DOHH2 (cell line): Measurements from ENCODE around the gene STK32C.

Source experiments
- H3F3A ChIP-seq: fragments of 200-600 bp; sonication (generic), shearing (Covaris generic); 2 replicates; pipeline ENCODE4 v1.6.0; 2016; ENCODE audit warnings: antibody characterized with exemption, mild to moderate bottlenecking; ENCODE audit not compliant: control insufficient read depth, insufficient read depth
- H3K27ac ChIP-seq: fragments of 200-600 bp; sonication (generic); 2 replicates; pipeline ENCODE4 v1.5.1; 2014; ENCODE audit warnings: low read depth, mild to moderate bottlenecking, low read length, moderate library complexity
- H3K27me3 ChIP-seq: fragments of 200-600 bp; sonication (generic); 2 replicates; pipeline ENCODE4 v1.6.1; 2014; ENCODE audit warnings: mild to moderate bottlenecking, low read length, mixed read lengths; ENCODE audit not compliant: control insufficient read depth
- H3K36me3 ChIP-seq: fragments of 200-600 bp; sonication (generic); 2 replicates; pipeline ENCODE4 v1.6.1; 2014; ENCODE audit warnings: mild to moderate bottlenecking, low read length, moderate library complexity, mixed read lengths; ENCODE audit not compliant: control insufficient read depth
- H3K4me1 ChIP-seq: fragments of 200-600 bp; sonication (generic); 2 replicates; pipeline ENCODE4 v1.6.1; 2014; ENCODE audit warnings: mild to moderate bottlenecking, low read length, mixed read lengths; ENCODE audit not compliant: control insufficient read depth
- H3K4me2 ChIP-seq: fragments of 200-600 bp; sonication (generic); 2 replicates; pipeline ENCODE4 v1.6.0; 2014; ENCODE audit warnings: mild to moderate bottlenecking, low read length, moderate library complexity
- H3K4me3 ChIP-seq: fragments of 200-600 bp; sonication (generic); 2 replicates; pipeline ENCODE4 v1.5.1; 2014; ENCODE audit warnings: mild to moderate bottlenecking, low read length, mixed read lengths
- H3K79me2 ChIP-seq: fragments of 200-600 bp; sonication (generic); 2 replicates; pipeline ENCODE4 v1.6.1; 2014; ENCODE audit warnings: mild to moderate bottlenecking, low read length, mixed read lengths; ENCODE audit not compliant: control insufficient read depth
- H3K9me2 ChIP-seq: fragments of 200-600 bp; sonication (generic); replicated peaks from 2 replicates; pipeline ENCODE4 v1.6.1; 2014; ENCODE audit warnings: mild to moderate bottlenecking, low read length, mixed read lengths; ENCODE audit not compliant: control insufficient read depth
- H3K9me3 ChIP-seq: fragments of 200-600 bp; sonication (generic); 2 replicates; pipeline ENCODE4 v1.6.1; 2014; ENCODE audit warnings: antibody characterized with exemption, low read length, mixed read lengths; ENCODE audit not compliant: control insufficient read depth, insufficient read depth
- H4K20me1 ChIP-seq: fragments of 200-600 bp; sonication (generic); 2 replicates; pipeline ENCODE4 v1.6.0; 2014; ENCODE audit warnings: low read depth, mild to moderate bottlenecking, antibody characterized with exemption, low read length, moderate library complexity; ENCODE audit not compliant: control insufficient read depth, insufficient read depth
- CTCF ChIP-seq: fragments of 200-600 bp; sonication (generic); IDR thresholded peaks from one replicate; pipeline ENCODE4 v1.5.1; 2014; ENCODE audit warnings: antibody characterized with exemption, mild to moderate bottlenecking, low read depth, low read length; ENCODE audit not compliant: poor library complexity, severe bottlenecking
- EZH2phosphoT487 ChIP-seq: fragments of 200-600 bp; sonication (generic); IDR thresholded peaks from 2 replicates; pipeline ENCODE4 v1.6.1; 2017; ENCODE audit warnings: borderline replicate concordance, mild to moderate bottlenecking, antibody characterized with exemption, low read length, moderate library complexity, mixed read lengths

The STK32C gene

GRCh38 chr10:132158823-132159222, 148.9 kb downstream of the STK32C start:
- Histone ChIP-seq H4K20me1 (no peaks in the 10 kb centered on the region), H3K79me2 (no peaks in the 10 kb centered on the region), H3K4me3 (no peak overlapping the region; the same call in 1 of the 2 replicates), H3K4me2 (peak overlapping the region; percentile 31; the same call in 1 of the 2 replicates), H3K4me1 (peaks cover 34% of the 10 kb centered on the region), H3K27me3 (no peaks in the 10 kb centered on the region), H3K36me3 (no peaks in the 10 kb centered on the region), H3K27ac (peak overlapping the region; percentile 49), H3K9me3 (peaks cover 5% of the 10 kb centered on the region; the same call in 1 of the 2 replicates), H3K9me2 (no peaks in the 10 kb centered on the region), H3F3A (peaks cover 5% of the 10 kb centered on the region; the same call in 1 of the 2 replicates)
- TF ChIP-seq CTCF (no peak), EZH2phosphoT487 (no peak)

GRCh38 chr10:132158122-132158741, 149.5 kb downstream of the STK32C start:
- Histone ChIP-seq H3K27me3 (no peaks in the 10 kb centered on the region), H3K4me3 (no peak overlapping the region), H3F3A (peaks cover 5% of the 10 kb centered on the region; the same call in 1 of the 2 replicates), H3K4me2 (no peak overlapping the region), H3K27ac (no peak overlapping the region), H3K36me3 (no peaks in the 10 kb centered on the region), H4K20me1 (no peaks in the 10 kb centered on the region), H3K4me1 (peaks cover 31% of the 10 kb centered on the region), H3K79me2 (no peaks in the 10 kb centered on the region), H3K9me2 (no peaks in the 10 kb centered on the region), H3K9me3 (peaks cover 5% of the 10 kb centered on the region; the same call in 1 of the 2 replicates)
- no peak for TF ChIP-seq CTCF
- TF ChIP-seq EZH2phosphoT487, result no peak
